Stomach (tissue), 9 donors: Measurements from ENCODE around the gene CD101. TPM values are rescaled to one million over a fixed set of nuclear protein-coding genes. Genes with fewer than 3 reads are reported as not detected.

Source experiments
- DNase-seq, 2 donors: peaks; one replicate each; pipeline versions ENCODE4 v3.0.0 to v3.0.0-alpha.2; 2013 to 2019
- H3K27ac ChIP-seq, 5 donors: fragments of 200-600 bp in 4 of 5; sonication (generic) in 4 of 5; one replicate each; pipeline ENCODE4 v1.5.1; 2013 to 2019; ENCODE audit warnings: mild to moderate bottlenecking in 1 of 5, moderate library complexity in 1 of 5
- H3K27me3 ChIP-seq, 3 donors: fragments of 200-600 bp; sonication (generic); one replicate each; pipeline ENCODE4 v1.5.1; 2017 to 2019; ENCODE audit warnings: mixed run types in 1 of 3
- H3K36me3 ChIP-seq, 4 donors: fragments of 200-600 bp; sonication (generic); 1 replicate in 3 of 4; 2 replicates in 1 of 4; pipeline ENCODE4 v1.5.1; 2016 to 2019
- H3K4me1 ChIP-seq, 4 donors: fragments of 200-600 bp; sonication (generic); one replicate each; pipeline ENCODE4 v1.5.1; 2016 to 2019
- H3K4me3 ChIP-seq, 4 donors: fragments of 200-600 bp; sonication (generic) in 3 of 4; one replicate each; pipeline ENCODE4 v1.5.1; 2016 to 2019; ENCODE audit warnings: mild to moderate bottlenecking in 1 of 4
- H3K9me3 ChIP-seq, 4 donors: fragments of 200-600 bp; sonication (generic); one replicate each; pipeline ENCODE4 v1.5.1; 2016 to 2019
- EP300 ChIP-seq: sonication (generic); formaldehyde crosslinking; IDR thresholded peaks from one replicate; pipeline ENCODE4 v1.6.1; 2017; ENCODE audit warnings: antibody characterized with exemption
- POLR2A ChIP-seq, 4 donors: fragments of 450-650 bp; IDR thresholded peaks; one replicate each; pipeline ENCODE4 v1.6.1; 2016; ENCODE audit warnings: antibody characterized with exemption in 4 of 4, control low read depth in 2 of 4, mild to moderate bottlenecking in 1 of 4, moderate library complexity in 1 of 4
- POLR2AphosphoS5 ChIP-seq, 3 donors: sonication (generic); formaldehyde crosslinking; IDR thresholded peaks; one replicate each; pipeline ENCODE4 v1.6.1; 2016; ENCODE audit warnings: antibody characterized with exemption in 3 of 3
- WGBS, 5 donors: extraction: QIAGEN DNeasy Blood & Tissue Kit in 3 of 5; methylation state at CpG; one replicate each; pipeline versions ENCODE4 v1.1.5 to v1.1.7; 2013 to 2018; 5-methylcytosine and 5-hydroxymethylcytosine counted together
- intact Hi-C: fragments of 100-400 bp; cut with DNase I; formaldehyde crosslinking; loops from one replicate; pipeline ENCODE4 v1.15.1; 2023; ENCODE audit warnings: low total_unique reads
- polyA plus RNA-seq, 3 donors: library from polyadenylated mRNA; stranded (reverse); fragments of 200-250 nt; gene quantifications; one replicate each; pipeline ENCODE4 v1.2.3, GENCODE V29; 2013
- total RNA-seq, 5 donors: library from RNA; depleted of rRNA; stranded (reverse); fragments of >200 nt; gene quantifications; one replicate each; pipeline versions ENCODE4 v1.1.0 to v1.2.3, GENCODE V29; 2014 to 2016
- TF ChIP-seq, protein P1 (sequence below), 7 experiments: fragments of 450-650 bp in 4 of 7; fragments of 200-600 bp in 3 of 7; sonication (generic) in 3 of 7; IDR thresholded peaks; one replicate each; pipeline ENCODE4 v1.5.1; 2016 to 2019; ENCODE audit warnings: antibody characterized with exemption in 7 of 7, control low read depth in 2 of 7, mild to moderate bottlenecking in 1 of 7
- donor health status: healthy with polysubstance abuse.
- donor health status: Bipolar disorder and iron deficiency.
- donor health status: healthy.

CD101 gene
- total and polyA plus RNA-seq, 8 donors, result 0.45 to 8.8 (median 1.8) TPM; not detected in 2

GRCh38 chr1:116991171-116991845, 10.3 kb upstream of the CD101 start:
- H3K36me3 ChIP-seq, result peaks cover 0 to 9% (median 7%) of the 10 kb centered on the region in 4 donors
- DNase-seq, result no peak
- TF ChIP-seq, protein P1, sequence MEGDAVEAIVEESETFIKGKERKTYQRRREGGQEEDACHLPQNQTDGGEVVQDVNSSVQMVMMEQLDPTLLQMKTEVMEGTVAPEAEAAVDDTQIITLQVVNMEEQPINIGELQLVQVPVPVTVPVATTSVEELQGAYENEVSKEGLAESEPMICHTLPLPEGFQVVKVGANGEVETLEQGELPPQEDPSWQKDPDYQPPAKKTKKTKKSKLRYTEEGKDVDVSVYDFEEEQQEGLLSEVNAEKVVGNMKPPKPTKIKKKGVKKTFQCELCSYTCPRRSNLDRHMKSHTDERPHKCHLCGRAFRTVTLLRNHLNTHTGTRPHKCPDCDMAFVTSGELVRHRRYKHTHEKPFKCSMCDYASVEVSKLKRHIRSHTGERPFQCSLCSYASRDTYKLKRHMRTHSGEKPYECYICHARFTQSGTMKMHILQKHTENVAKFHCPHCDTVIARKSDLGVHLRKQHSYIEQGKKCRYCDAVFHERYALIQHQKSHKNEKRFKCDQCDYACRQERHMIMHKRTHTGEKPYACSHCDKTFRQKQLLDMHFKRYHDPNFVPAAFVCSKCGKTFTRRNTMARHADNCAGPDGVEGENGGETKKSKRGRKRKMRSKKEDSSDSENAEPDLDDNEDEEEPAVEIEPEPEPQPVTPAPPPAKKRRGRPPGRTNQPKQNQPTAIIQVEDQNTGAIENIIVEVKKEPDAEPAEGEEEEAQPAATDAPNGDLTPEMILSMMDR (IDR thresholded peaks at IDR 0.05), result no peak
- TF ChIP-seq POLR2AphosphoS5 (IDR thresholded peaks at IDR 0.05) (no peak), EP300 (no peak), POLR2A (IDR thresholded peaks at IDR 0.05) (no peak)
- WGBS, 5 donors, result 42 to 92% (median 59%) methylated on average over 2 of the region's 2 CpGs
- H3K4me3 ChIP-seq, result no peak overlapping the region
- intact Hi-C loops, result no loop called here
- H3K27ac ChIP-seq, result peak overlapping the region in 2 of 5 donors; percentile 17 to 57
- H3K9me3 ChIP-seq, result no peaks in the 10 kb centered on the region
- no peaks in the 10 kb centered on the region for H3K27me3 ChIP-seq
- peaks cover 10 to 34% (median 12%) of the 10 kb centered on the region in 4 donors for H3K4me1 ChIP-seq

DNA sequence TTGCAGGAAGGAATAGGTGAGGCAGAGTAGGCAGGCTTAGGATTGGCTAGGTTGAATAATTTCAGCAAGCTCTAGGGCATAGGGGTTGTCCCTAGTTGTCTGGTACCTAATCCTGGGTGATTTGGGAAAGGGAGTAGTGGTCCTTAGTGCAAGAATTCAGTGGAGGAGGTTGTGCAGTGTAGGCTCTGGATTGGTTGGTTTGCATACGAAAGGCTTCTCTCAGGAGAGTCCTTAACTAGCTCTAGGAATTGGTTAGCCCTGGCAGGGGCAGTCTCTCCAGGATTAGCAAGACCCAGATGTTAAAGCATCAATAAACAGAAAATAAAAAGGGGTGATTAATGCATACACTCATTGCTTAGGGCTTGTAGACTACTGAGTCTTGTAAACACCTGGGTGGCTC, 9.6 kb upstream of the CD101 start:
- DNase-seq, result no peak
- TF ChIP-seq EP300 (no peak), POLR2A (IDR thresholded peaks at IDR 0.05) (no peak), POLR2AphosphoS5 (IDR thresholded peaks at IDR 0.05) (no peak)
- TF ChIP-seq, protein P1 (IDR thresholded peaks at IDR 0.05), result no peak
- Histone ChIP-seq H3K4me1 (peaks cover 10 to 34% (median 12%) of the 10 kb centered on the region in 4 donors), H3K4me3 (no peak overlapping the region), H3K27ac (peak overlapping the region in 1 of 5 donors; percentile 17), H3K9me3 (no peaks in the 10 kb centered on the region), H3K36me3 (peaks cover 0 to 3% (median 2%) of the 10 kb centered on the region in 4 donors), H3K27me3 (no peaks in the 10 kb centered on the region)
- 88 to 100% (median 100%) methylated on average over 1 of the region's 1 CpG for WGBS, 5 donors
- intact Hi-C loops, result no loop called here

DNA sequence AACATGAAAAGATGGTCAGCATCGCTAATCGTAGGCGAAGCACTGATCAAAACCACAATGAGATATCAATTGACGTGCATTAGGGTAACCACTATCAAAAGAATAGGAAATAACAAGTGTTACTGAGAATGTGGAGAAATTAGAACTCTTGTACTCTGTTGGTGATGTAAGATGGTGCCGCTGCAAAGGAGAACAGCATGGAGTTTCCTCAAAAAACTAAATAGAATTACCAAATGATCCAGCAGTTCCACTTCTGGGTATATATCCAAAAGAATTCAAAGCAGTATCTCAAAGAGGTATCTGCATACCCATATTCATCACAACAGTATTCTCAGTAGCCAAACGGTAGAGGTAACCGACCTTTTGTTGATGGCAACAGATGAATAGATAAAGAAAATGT, 8.3 kb upstream of the CD101 start:
- Histone ChIP-seq H3K4me3 (no peak overlapping the region), H3K36me3 (no peaks in the 10 kb centered on the region), H3K27ac (no peak overlapping the region), H3K4me1 (peaks cover 10 to 26% (median 11%) of the 10 kb centered on the region in 4 donors), H3K27me3 (no peaks in the 10 kb centered on the region), H3K9me3 (no peaks in the 10 kb centered on the region)
- intact Hi-C loops, result no loop called here
- DNase-seq, result no peak
- no peak for TF ChIP-seq POLR2A (IDR thresholded peaks at IDR 0.05)
- no peak for TF ChIP-seq EP300
- TF ChIP-seq, protein P1 (IDR thresholded peaks at IDR 0.05), result no peak
- no peak for TF ChIP-seq POLR2AphosphoS5 (IDR thresholded peaks at IDR 0.05)
- WGBS, 5 donors, result 90 to 96% (median 93%) methylated on average over 7 of the region's 7 CpGs

GRCh38 chr1:116994411-116994810, 7.1 kb upstream of the CD101 start:
- Histone ChIP-seq H3K36me3 (no peaks in the 10 kb centered on the region), H3K4me3 (no peak overlapping the region), H3K9me3 (no peaks in the 10 kb centered on the region), H3K27me3 (no peaks in the 10 kb centered on the region), H3K4me1 (peaks cover 2 to 15% (median 7%) of the 10 kb centered on the region in 4 donors), H3K27ac (no peak overlapping the region)
- 81 to 85% (median 84%) methylated on average over 2 of the region's 2 CpGs for WGBS, 5 donors
- no peak for TF ChIP-seq POLR2AphosphoS5 (IDR thresholded peaks at IDR 0.05)
- TF ChIP-seq, protein P1 (IDR thresholded peaks at IDR 0.05), result no peak
- no peak for TF ChIP-seq EP300
- no peak for TF ChIP-seq POLR2A (IDR thresholded peaks at IDR 0.05)
- intact Hi-C loops, result no loop called here
- no peak for DNase-seq
